Glutamatergic neuron (in vitro differentiated cells): ENCODE results near the gene XRN1. TPM values are rescaled to one million over a fixed set of nuclear protein-coding genes. Genes with fewer than 3 reads are reported as not detected.
"Not testable (repeated sequence)": the region's sequence is repeated elsewhere in the genome, so short reads cannot be mapped to it uniquely, and the experiment has no call there.

Source experiments
- DNase-seq: peaks from one replicate; pipeline ENCODE4 v3.0.0; 2022
- H3K27ac Mint-ChIP-seq: one replicate; pipeline ENCODE4 v1.8.0; 2020; ENCODE audit warnings: mild to moderate bottlenecking, mixed read lengths, inconsistent platforms; ENCODE audit not compliant: unreplicated experiment
- H3K27me3 Mint-ChIP-seq: one replicate; pipeline ENCODE4 v1.8.0; 2020; ENCODE audit warnings: mild to moderate bottlenecking, moderate library complexity, mixed read lengths, inconsistent platforms; ENCODE audit not compliant: unreplicated experiment
- H3K36me3 Mint-ChIP-seq: one replicate; pipeline ENCODE4 v1.8.0; 2020; ENCODE audit warnings: mild to moderate bottlenecking, mixed read lengths, inconsistent platforms; ENCODE audit not compliant: unreplicated experiment
- H3K4me1 Mint-ChIP-seq: one replicate; pipeline ENCODE4 v1.8.0; 2020; ENCODE audit warnings: mild to moderate bottlenecking, low read depth, mixed read lengths, inconsistent platforms; ENCODE audit not compliant: unreplicated experiment
- H3K4me3 Mint-ChIP-seq: one replicate; pipeline ENCODE4 v1.8.0; 2020; ENCODE audit warnings: mild to moderate bottlenecking, mixed read lengths, inconsistent platforms; ENCODE audit not compliant: unreplicated experiment
- H3K9me3 Mint-ChIP-seq: one replicate; pipeline ENCODE4 v1.8.0; 2020; ENCODE audit warnings: mild to moderate bottlenecking, moderate library complexity, mixed read lengths, inconsistent platforms; ENCODE audit not compliant: unreplicated experiment
- total RNA-seq: library from RNA; stranded (reverse); fragmentation: NEBNext Ultra II Directional; extraction: Animal tissue kit (Norgen Biotek cat#: 25700); gene quantifications from one replicate; pipeline ENCODE4 v1.2.1, GENCODE V29; 2021; ENCODE audit not compliant: unreplicated experiment
- TF ChIP-seq, protein P1 (sequence below): fragments of 200-600 bp; sonication (generic); IDR thresholded peaks from one replicate; pipeline ENCODE4 v1.5.0; 2021; ENCODE audit not compliant: partially characterized antibody, unreplicated experiment

Gene XRN1
- total RNA-seq, 1 donor from 2014 or later: 46.1 TPM

DNA sequence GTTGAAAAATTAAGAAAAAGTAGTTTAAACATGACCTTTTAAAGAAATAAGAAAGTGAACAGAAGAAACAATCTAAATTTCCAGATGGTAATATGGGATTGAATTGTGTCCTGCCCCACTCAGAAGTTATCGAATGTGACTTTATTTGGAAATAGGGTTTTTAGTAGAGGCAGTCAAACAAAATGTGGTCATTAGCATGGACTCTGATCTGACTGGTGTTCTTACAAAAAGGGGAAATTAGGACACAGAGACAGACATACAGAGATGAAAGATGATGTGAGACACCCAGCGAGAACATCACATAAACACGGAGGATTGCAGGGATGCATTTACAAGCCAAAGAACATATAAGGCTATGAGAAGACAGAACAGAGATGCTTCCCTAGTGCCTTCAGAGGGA lies 73.2 kb downstream of the XRN1 start:
- DNase-seq: no peak
- Mint-ChIP-seq H3K9me3 (no peaks in the 10 kb centered on the region), H3K36me3 (no peaks in the 10 kb centered on the region), H3K4me1 (peaks cover 8% of the 10 kb centered on the region), H3K4me3 (no peak overlapping the region), H3K27me3 (no peaks in the 10 kb centered on the region), H3K27ac (no peak overlapping the region)
- TF ChIP-seq, protein P1, sequence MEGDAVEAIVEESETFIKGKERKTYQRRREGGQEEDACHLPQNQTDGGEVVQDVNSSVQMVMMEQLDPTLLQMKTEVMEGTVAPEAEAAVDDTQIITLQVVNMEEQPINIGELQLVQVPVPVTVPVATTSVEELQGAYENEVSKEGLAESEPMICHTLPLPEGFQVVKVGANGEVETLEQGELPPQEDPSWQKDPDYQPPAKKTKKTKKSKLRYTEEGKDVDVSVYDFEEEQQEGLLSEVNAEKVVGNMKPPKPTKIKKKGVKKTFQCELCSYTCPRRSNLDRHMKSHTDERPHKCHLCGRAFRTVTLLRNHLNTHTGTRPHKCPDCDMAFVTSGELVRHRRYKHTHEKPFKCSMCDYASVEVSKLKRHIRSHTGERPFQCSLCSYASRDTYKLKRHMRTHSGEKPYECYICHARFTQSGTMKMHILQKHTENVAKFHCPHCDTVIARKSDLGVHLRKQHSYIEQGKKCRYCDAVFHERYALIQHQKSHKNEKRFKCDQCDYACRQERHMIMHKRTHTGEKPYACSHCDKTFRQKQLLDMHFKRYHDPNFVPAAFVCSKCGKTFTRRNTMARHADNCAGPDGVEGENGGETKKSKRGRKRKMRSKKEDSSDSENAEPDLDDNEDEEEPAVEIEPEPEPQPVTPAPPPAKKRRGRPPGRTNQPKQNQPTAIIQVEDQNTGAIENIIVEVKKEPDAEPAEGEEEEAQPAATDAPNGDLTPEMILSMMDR: no peak

DNA sequence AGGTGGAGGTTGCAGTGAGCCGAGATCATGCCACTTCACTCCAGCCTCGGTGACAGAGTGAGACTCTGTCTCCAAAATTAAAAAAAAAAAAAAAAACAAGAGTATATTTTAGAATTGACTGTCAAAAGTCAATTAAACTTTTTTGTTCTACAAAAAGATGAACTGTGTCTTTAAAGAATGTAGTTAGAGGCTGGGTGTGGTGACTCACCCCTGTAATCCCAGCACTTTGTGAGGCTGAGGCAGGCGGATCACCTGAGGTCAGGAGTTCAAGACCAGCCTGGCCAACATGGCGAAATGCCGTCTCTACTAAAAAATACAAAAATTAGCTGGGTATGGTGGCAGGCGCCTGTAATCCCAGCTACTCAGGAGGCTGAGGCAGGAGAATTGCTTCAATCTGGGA lies 78.3 kb downstream of the XRN1 start:
- not testable (repeated sequence) for H3K27ac Mint-ChIP-seq, H3K36me3 Mint-ChIP-seq, H3K4me3 Mint-ChIP-seq, H3K9me3 Mint-ChIP-seq, DNase-seq, H3K4me1 Mint-ChIP-seq, H3K27me3 Mint-ChIP-seq

DNA sequence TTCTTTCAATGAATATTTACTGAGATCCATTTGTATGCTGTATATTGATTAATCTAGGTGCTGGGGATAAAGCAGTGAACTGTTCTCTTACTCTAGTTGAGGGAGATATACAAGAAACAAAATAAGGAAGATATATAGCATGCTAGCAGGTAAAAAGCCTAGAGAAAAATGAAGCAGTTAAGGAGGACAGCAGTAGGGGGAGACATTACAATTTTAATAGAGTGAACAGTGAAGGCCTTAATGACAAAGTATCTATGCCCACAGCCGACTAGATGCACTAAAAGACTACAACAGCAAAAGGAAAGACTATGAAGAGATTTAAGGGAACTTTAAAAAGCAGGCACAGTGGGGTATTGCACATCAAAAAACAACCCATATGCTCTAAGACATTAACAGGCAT lies 81.4 kb downstream of the XRN1 start:
- TF ChIP-seq, protein P1: peak; percentile 13
- H3K27ac Mint-ChIP-seq: no peak overlapping the region
- no peak overlapping the region for H3K4me3 Mint-ChIP-seq
- H3K27me3 Mint-ChIP-seq: no peaks in the 10 kb centered on the region
- no peaks in the 10 kb centered on the region for H3K36me3 Mint-ChIP-seq
- no peaks in the 10 kb centered on the region for H3K4me1 Mint-ChIP-seq
- DNase-seq: no peak
- no peaks in the 10 kb centered on the region for H3K9me3 Mint-ChIP-seq

DNA sequence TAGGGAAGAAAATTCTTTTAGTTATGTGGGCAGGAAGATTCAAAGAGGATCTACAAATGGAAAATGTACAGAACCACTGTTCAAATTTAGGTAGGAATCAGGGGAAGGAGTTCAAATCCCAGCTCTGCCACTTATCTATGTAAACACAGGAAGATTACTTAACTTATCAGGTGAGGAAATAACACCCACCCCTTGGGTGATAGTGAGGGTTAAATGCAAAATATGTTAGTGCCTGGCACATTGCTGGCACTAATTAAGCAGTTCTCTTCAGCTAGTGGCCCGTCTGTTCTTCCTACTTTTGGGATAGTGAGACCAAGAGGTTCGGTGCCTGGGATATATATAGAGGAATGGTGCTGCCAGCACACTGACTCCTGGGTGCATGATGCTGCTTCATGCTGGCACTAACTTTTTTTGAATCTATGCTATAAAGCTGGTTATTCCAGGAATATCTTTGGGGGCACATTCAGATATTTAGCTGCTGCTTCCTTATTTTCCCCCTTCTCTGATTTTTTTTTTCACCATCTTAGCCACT lies 83.8 kb downstream of the XRN1 start:
- Mint-ChIP-seq H3K27me3 (no peaks in the 10 kb centered on the region), H3K36me3 (no peaks in the 10 kb centered on the region), H3K4me3 (no peak overlapping the region), H3K27ac (no peak overlapping the region), H3K9me3 (no peaks in the 10 kb centered on the region), H3K4me1 (no peaks in the 10 kb centered on the region)
- DNase-seq: no peak
- TF ChIP-seq, protein P1: no peak

DNA sequence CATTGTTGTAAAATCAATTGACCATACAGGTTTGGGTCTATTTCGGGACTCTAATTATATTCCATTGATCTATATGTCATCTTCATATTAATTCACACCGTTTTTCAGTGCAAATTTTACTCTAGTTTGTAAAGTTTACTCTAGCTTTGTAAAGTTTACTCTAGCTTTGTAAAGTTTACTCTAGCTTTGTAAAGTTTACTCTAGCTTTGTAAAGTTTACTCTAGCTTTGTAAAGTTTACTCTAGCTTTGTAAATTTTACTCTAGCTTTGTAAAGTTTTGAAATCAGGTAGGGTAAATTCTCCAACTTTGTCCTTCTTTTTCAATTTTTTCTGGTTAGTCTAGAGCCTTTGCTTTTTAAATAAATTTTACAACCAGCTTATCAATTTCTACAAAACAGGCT lies 84.4 kb downstream of the XRN1 start:
- not testable (repeated sequence) for H3K9me3 Mint-ChIP-seq

DNA sequence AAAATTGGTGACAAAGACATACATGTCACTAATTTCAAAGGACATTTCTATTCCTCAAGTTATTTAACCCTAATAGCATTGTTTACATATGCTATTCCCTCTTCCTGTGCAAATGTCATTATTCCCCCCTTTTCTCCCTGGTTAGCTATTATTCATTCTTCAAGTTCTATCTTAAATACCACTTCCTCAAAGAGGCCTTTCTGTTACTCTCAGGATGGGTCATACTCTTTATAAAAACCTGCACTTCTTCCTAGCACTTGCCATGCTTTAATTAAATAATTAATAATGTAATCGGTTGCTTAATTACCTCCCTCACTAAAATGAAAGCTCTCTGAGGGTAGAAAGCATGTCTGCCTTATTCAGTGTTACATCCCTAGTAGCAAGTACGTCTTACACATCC lies 88.5 kb downstream of the XRN1 start:
- no peaks in the 10 kb centered on the region for H3K9me3 Mint-ChIP-seq
- H3K27me3 Mint-ChIP-seq: no peaks in the 10 kb centered on the region
- TF ChIP-seq, protein P1: no peak
- H3K27ac Mint-ChIP-seq: no peak overlapping the region
- no peak for DNase-seq
- no peaks in the 10 kb centered on the region for H3K4me1 Mint-ChIP-seq
- no peak overlapping the region for H3K4me3 Mint-ChIP-seq
- no peaks in the 10 kb centered on the region for H3K36me3 Mint-ChIP-seq

More for the DNA sequence above, 84.4 kb downstream of the XRN1 start:
- not testable (repeated sequence) for H3K4me3 Mint-ChIP-seq, DNase-seq, H3K4me1 Mint-ChIP-seq, H3K36me3 Mint-ChIP-seq, H3K27me3 Mint-ChIP-seq, H3K27ac Mint-ChIP-seq
